Activated CD4-positive, alpha-beta memory T cell treated with anti-CD3 and anti-CD28 coated beads for 36 hours (primary cell): ENCODE data around the gene DNAJC16. TPM values are rescaled to one million over a fixed set of nuclear protein-coding genes. Genes with fewer than 3 reads are reported as not detected.
"Not testable (repeated sequence)": the region's sequence is repeated elsewhere in the genome, so short reads cannot be mapped to it uniquely, and the experiment has no call there.

ENCODE experiments used
- CTCF ChIA-PET: fragments of 350-600 bp; sonication (Branson Sonifier 250); formaldehyde crosslinking; loops from one replicate; lab custom pipeline; 2021; ENCODE audit warnings: antibody characterized with exemption, inconsistent platforms; lab: Charles Lee
- POLR2A ChIA-PET: fragments of 350-600 bp; sonication (Branson Sonifier 250); formaldehyde crosslinking; loops from one replicate; lab custom pipeline; 2021; ENCODE audit warnings: antibody characterized with exemption; lab: Charles Lee
- DNase-seq: peaks from one replicate; pipeline ENCODE4 v3.0.0-alpha.2; 2020
- H3K27ac Mint-ChIP-seq: one replicate; pipeline ENCODE4 v1.8.0; 2021; ENCODE audit warnings: mixed read lengths
- H3K27me3 Mint-ChIP-seq: one replicate; pipeline ENCODE4 v1.8.0; 2021; ENCODE audit warnings: mixed read lengths
- H3K36me3 Mint-ChIP-seq: one replicate; pipeline ENCODE4 v1.8.0; 2021; ENCODE audit warnings: mixed read lengths
- H3K4me1 Mint-ChIP-seq: one replicate; pipeline ENCODE4 v1.8.0; 2021; ENCODE audit warnings: low read depth, mixed read lengths
- H3K4me3 Mint-ChIP-seq: one replicate; pipeline ENCODE4 v1.8.0; 2021; ENCODE audit warnings: mild to moderate bottlenecking, mixed read lengths
- H3K9me3 Mint-ChIP-seq: one replicate; pipeline ENCODE4 v1.8.0; 2021; ENCODE audit warnings: mixed read lengths
- intact Hi-C: fragments of 100-400 bp; cut with micrococcal nuclease; formaldehyde crosslinking; loops from one replicate; pipeline ENCODE4 v1.15.1; 2023
- total RNA-seq, 2 experiments: library from RNA; stranded (reverse); gene quantifications; one replicate each; pipeline ENCODE4 v1.2.3, GENCODE V29; 2021

Gene DNAJC16
- 10 to 100 TPM; 10.0 to 10.4 TPM for total RNA-seq

DNA sequence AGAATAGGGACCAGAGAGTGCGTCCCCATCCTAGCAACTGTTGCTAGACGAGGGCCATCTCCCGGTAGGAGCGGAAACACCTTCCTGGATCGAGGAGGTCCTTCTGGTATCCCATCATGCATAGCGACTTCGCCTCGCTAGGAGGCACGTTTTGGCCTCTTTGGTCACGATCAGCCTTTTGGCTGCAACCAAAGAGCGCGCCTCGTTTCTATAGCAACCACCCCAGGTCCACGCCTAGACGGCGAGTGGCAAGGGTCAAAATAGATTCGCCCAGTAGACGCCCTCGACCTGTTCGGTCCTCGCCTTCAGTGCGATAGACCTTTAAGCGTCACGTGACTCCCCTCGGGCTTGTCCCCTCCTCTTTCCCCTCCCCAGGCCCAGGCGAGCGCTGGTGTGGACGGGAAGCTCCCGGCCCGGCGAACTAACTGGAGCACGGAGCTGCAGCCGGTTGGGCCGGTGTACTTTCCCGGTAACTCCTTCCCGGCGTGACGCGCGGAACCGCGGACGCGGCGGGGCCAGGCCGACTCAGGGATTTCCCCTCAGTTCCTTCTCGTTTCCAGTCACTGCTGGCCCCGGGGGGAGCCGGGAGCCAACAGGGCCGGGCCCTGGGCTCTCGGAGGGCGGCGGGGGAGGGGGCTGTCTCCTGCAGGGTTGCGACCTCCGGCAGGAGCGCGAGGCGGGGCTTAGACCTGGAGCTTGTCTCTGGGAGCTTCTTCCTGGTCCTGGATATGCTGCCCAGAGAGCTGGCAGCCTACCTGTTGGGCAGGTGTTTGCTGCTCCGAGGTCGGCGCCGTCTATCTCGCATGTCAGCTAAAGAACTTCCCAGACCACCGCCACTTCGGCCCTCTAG lies at the start of gene DNAJC16:
Gene DNAJC16 (plus strand): TSS at position 359 of the 850 bp plus-strand sequence. CDS start 2,258 bp downstream, outside the sequence.
- no peaks in the 10 kb centered on the region for H3K27me3 Mint-ChIP-seq
- H3K9me3 Mint-ChIP-seq = no peaks in the 10 kb centered on the region
- DNase-seq = peak; percentile 99
- no peaks in the 10 kb centered on the region for H3K36me3 Mint-ChIP-seq
- H3K4me1 Mint-ChIP-seq = peaks cover 50% of the 10 kb centered on the region
- ChIA-PET CTCF (no interaction called here), POLR2A (interaction anchor here (0.5 to 1.3 kb wide), 4 partner anchors 12 to 1378 kb away, joined by 3 to 4 read pairs (median 3); partner anchors contain the start of gene AGMAT)
- intact Hi-C loops = loop anchor here (1.0 to 10.0 kb wide), 10 partner anchors 52 to 1794 kb away; partner anchors contain the start of genes ARHGEF19, DDI2, PLEKHM2 and SPEN
- peak within 1 kb of the TSS; percentile 99 for H3K27ac Mint-ChIP-seq
- H3K4me3 Mint-ChIP-seq = peak within 1 kb of the TSS; percentile 89

DNA sequence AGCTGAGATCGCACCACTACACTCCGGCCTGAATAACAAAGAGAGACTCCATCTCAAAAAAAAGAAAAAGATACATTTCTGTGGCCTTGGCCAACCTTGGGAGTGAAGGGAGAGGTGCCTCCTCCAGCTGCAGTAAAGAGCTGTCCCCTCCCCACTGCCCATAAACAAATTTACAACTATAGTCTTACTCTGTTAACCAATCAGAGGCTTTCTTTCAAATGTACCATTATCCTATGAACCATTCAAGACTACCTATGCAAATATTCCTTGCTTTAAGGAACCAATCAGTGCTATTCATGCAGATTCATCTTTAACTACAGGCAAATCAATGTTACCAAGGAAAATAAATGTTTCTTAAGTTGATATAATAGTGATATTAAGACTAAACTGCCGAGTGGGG lies 49.7 kb upstream of the DNAJC16 start:
- intact Hi-C loops = no loop called here
- no peak overlapping the region for H3K27ac Mint-ChIP-seq
- POLR2A ChIA-PET = no interaction called here
- H3K27me3 Mint-ChIP-seq = no peaks in the 10 kb centered on the region
- CTCF ChIA-PET = no interaction called here
- no peaks in the 10 kb centered on the region for H3K36me3 Mint-ChIP-seq
- no peak for DNase-seq
- H3K4me1 Mint-ChIP-seq = no peaks in the 10 kb centered on the region
- no peak overlapping the region for H3K4me3 Mint-ChIP-seq
- H3K9me3 Mint-ChIP-seq = no peaks in the 10 kb centered on the region

DNA sequence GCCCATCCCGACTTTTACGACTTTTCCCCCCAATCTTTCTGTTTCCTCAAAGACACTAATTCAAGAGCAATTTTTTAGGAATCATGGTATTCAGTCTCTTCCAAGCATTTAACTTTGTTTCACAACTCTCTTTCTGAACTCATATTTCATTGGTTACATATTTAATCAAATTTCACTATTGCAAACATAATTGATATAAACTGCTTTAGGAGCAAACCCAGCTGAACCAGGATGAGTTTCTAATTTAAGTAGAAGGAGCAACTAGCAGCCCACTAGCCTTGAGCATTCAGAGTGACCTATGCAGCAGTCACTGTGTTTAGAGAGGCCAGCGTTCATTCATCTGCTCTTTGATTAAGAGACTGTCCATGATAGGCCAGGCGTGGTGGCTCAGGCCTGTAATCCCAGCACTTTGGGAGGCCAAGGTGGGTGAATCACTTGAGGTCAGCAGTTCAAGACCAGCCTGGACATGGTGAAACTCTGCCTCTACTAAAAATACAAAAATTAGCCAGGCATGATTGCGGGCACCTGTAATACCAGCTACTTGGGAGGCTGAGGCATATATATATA lies 48.9 kb upstream of the DNAJC16 start:
- Mint-ChIP-seq H3K36me3 (no peaks in the 10 kb centered on the region), H3K27ac (no peak overlapping the region), H3K4me1 (no peaks in the 10 kb centered on the region), H3K4me3 (no peak overlapping the region), H3K9me3 (no peaks in the 10 kb centered on the region), H3K27me3 (no peaks in the 10 kb centered on the region)
- ChIA-PET CTCF (no interaction called here), POLR2A (no interaction called here)
- DNase-seq = no peak
- intact Hi-C loops = no loop called here

DNA sequence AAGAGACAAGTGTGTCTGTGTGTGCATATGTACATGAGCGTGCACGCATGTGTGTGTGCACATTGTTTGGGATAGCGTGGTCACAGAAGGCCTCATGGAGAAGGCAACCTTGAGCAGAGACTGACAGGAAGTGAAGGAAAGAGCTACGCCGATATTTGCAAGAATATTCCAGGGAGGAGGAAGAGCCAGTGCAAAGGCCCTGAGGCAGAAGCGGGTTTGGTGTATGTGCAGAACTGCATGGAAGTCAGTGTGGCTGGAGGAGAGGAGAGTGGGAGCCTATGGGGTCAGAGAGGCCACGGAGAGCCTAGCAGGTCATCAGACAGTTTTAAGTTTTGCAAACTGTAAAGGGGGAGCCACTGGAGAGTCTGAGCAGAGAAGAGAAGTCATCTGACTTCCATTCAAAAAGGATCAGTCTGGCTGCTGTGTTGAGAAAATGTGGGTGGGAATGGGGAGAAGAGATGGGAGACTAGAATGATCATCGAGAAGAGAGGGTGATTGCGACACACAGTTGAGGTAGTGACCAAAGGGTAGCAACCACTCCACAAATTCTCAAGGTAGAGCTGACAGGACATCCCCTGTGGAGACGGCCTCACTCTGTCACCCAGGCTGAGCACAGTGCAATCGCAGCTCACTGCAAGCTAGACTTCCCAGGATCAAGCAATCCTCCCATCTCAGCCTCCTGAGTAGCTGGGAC lies 46.8 kb upstream of the DNAJC16 start:
- no peaks in the 10 kb centered on the region for H3K36me3 Mint-ChIP-seq
- H3K4me3 Mint-ChIP-seq = no peak overlapping the region
- no peaks in the 10 kb centered on the region for H3K4me1 Mint-ChIP-seq
- ChIA-PET POLR2A (no interaction called here), CTCF (no interaction called here)
- H3K9me3 Mint-ChIP-seq = no peaks in the 10 kb centered on the region
- H3K27me3 Mint-ChIP-seq = no peaks in the 10 kb centered on the region
- intact Hi-C loops = no loop called here
- no peak overlapping the region for H3K27ac Mint-ChIP-seq
- no peak for DNase-seq

GRCh38 chr1:15482455-15482854 lies 44.2 kb upstream of the DNAJC16 start:
- H3K4me1 Mint-ChIP-seq, H3K9me3 Mint-ChIP-seq, POLR2A ChIA-PET, H3K27ac Mint-ChIP-seq, H3K36me3 Mint-ChIP-seq, intact Hi-C loops, H3K27me3 Mint-ChIP-seq, DNase-seq, H3K4me3 Mint-ChIP-seq, CTCF ChIA-PET: not testable (repeated sequence)

DNA sequence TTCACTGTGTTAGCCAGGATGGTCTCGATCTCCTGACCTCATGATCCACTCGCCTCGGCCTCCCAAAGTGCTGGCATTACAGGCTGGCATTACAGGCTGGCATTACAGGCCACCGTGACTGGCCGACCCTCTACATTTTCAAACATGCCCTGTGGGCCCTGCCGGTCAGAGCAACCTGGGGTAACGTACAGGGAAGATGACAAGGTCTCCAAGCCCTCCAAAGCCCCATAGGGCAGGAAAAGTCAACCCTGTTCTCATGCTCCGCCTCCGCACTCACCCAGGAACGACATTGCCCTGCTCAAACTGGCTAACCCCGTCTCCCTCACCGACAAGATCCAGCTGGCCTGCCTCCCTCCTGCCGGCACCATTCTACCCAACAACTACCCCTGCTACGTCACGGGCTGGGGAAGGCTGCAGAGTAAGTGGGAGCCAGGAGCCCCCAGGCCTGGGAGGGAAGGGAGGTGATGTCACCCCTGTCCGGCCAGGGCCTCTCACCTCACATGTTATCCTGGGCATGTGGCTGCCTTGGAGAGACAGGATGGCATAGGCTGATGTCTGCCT lies 43.6 kb upstream of the DNAJC16 start:
- H3K4me3 Mint-ChIP-seq, H3K27me3 Mint-ChIP-seq, H3K36me3 Mint-ChIP-seq, CTCF ChIA-PET, POLR2A ChIA-PET, H3K27ac Mint-ChIP-seq, H3K4me1 Mint-ChIP-seq, intact Hi-C loops, DNase-seq, H3K9me3 Mint-ChIP-seq: not testable (repeated sequence)

DNA sequence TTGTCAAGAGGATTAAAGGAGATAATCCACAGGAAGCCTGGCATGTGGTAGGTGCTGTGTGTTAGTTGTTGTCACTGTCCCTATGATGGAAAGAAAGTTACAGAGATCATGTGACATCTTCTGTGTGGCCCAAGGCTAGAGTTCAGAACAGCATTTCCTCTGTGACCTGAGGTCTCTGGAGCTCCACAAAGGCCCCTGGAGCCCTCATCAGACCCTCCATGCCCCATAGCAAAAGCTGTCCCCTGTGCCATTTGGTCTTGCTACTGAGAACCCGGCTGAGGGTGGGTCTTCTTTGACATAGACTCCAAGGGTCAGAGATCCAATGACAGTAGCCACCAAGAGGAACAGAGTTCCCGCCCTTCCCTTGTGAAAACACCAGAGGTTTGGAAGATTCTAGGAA lies 42.7 kb upstream of the DNAJC16 start:
- peaks cover 6% of the 10 kb centered on the region for H3K36me3 Mint-ChIP-seq
- ChIA-PET CTCF (no interaction called here), POLR2A (no interaction called here)
- no peak overlapping the region for H3K4me3 Mint-ChIP-seq
- no peak for DNase-seq
- H3K9me3 Mint-ChIP-seq = no peaks in the 10 kb centered on the region
- intact Hi-C loops = no loop called here
- H3K4me1 Mint-ChIP-seq = no peaks in the 10 kb centered on the region
- no peak overlapping the region for H3K27ac Mint-ChIP-seq
- H3K27me3 Mint-ChIP-seq = no peaks in the 10 kb centered on the region

DNA sequence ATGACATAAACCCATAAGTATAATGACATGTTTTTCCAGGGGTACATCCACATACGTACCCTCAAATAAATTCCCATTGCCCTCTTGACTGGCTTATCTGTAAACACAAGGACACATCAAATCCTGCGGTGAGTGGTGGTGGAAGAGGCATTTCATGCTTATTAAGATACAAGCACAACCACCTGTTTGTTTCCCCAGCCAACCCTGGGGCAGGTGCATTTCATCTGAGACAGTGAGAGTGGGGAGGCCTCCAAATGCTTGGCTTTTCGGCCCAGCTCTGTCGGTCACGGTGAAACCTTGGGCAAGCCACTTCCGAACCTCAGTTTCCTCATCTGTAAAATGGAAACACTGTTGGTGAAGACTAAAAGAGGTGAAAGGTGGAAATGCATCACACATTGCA lies 42.2 kb upstream of the DNAJC16 start:
- H3K27me3 Mint-ChIP-seq, H3K36me3 Mint-ChIP-seq, H3K9me3 Mint-ChIP-seq, H3K4me3 Mint-ChIP-seq, intact Hi-C loops, CTCF ChIA-PET, H3K27ac Mint-ChIP-seq, H3K4me1 Mint-ChIP-seq, POLR2A ChIA-PET, DNase-seq: not testable (repeated sequence)

- peaks cover 6% of the 10 kb centered on the region for H3K36me3 Mint-ChIP-seq
- POLR2A ChIA-PET = no interaction called here
- no peak for DNase-seq
- H3K9me3 Mint-ChIP-seq = no peaks in the 10 kb centered on the region
- H3K4me3 Mint-ChIP-seq = no peak overlapping the region
- H3K4me1 Mint-ChIP-seq = no peaks in the 10 kb centered on the region
- intact Hi-C loops = no loop called here
- H3K27me3 Mint-ChIP-seq = no peaks in the 10 kb centered on the region
- H3K27ac Mint-ChIP-seq = no peak overlapping the region
- CTCF ChIA-PET = no interaction called here
These were observed 41.0 kb upstream of the DNAJC16 start for GRCh38 chr1:15485636-15486035.

GRCh38 chr1:15486844-15487610 lies 39.6 kb upstream of the DNAJC16 start:
- POLR2A ChIA-PET = interaction anchor here (0.8 kb wide), 1 partner anchor 114 kb away, joined by 4 read pairs; no protein-coding TSS in a partner anchor
- intact Hi-C loops = not testable (repeated sequence)

DNA sequence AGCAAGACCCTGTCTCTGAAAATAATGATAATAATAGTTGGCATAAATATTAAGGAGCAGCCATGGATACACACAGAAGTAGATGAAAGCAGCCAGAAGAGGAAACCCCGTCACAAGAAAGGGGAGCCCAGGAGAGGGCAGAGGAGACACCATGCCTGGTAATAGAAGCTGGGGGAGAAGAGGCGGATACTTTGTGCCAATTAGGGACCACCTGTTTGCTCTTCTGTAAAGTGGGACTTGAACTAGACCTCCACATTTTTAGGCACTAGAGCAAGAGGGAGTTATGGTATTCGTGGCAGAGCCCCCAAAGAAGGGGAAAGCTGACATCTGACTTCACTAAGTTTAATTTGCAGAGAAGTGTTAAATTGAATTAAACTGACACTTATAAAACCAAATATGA lies 38.3 kb upstream of the DNAJC16 start:
- CTCF ChIA-PET = no interaction called here
- Mint-ChIP-seq H3K36me3 (peaks cover 8% of the 10 kb centered on the region), H3K27me3 (no peaks in the 10 kb centered on the region), H3K4me1 (no peaks in the 10 kb centered on the region), H3K9me3 (no peaks in the 10 kb centered on the region), H3K4me3 (no peak overlapping the region), H3K27ac (no peak overlapping the region)
- no peak for DNase-seq
- POLR2A ChIA-PET = no interaction called here
- intact Hi-C loops = no loop called here

More at GRCh38 chr1:15486844-15487610, 39.6 kb upstream of the DNAJC16 start:
- H3K4me3 Mint-ChIP-seq, DNase-seq, H3K36me3 Mint-ChIP-seq, H3K27me3 Mint-ChIP-seq, CTCF ChIA-PET, H3K9me3 Mint-ChIP-seq, H3K4me1 Mint-ChIP-seq, H3K27ac Mint-ChIP-seq: not testable (repeated sequence)
